Measurements from ENCODE around the gene GPD2. TPM values are rescaled to one million over a fixed set of nuclear protein-coding genes. Genes with fewer than 3 reads are reported as not detected.

GPD2 gene
- 45.8 and 82.4 TPM in 2 replicates for total RNA-seq (2014; rRNA removed; shearing (Covaris generic))

DNA sequence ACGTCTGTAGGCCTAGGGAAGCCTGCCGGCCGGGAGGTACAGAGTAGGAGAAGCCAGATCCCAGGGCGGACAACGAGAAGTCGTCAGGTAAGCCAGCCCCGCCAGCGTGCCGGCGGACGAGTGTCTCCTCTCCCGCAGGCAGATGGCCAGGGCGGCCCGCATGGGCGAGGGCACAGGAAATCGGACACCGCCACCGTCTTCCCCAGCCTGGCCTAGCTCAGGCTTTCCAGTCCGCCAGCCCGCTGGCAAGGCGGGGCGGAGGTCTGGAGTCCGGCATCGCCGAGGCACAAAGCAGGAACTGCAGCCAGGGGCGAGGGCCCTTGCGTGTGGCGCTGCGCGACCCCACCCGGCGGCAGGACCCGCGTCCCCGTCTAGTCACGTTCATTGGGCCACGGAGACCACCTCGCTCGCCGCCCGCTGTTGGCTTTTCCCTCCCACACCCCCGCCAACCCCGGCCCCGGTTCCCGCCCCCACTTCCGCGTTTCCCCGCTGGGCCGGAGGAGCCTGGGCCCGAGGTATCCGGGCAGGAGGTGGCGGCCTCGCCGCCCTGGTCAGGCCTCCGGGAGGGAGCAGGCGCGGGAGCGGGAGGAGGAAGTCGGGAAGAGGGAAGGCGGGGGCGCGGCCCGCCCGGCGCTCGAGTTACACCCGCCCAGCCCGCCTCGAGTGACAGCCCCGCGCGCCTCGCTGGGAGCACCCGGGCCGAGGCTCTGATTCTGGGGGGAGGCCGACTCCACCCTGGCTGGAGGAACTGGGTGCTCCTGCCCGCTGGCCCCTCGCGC, at the start of gene GPD2:
Gene GPD2, plus strand, starts transcription at position 662 of the 779 bp plus-strand sequence. CDS start 39,727 bp downstream, outside the sequence.
- peak; percentile 89 for DNase-seq (ENCODE audit: low read depth)

DNA sequence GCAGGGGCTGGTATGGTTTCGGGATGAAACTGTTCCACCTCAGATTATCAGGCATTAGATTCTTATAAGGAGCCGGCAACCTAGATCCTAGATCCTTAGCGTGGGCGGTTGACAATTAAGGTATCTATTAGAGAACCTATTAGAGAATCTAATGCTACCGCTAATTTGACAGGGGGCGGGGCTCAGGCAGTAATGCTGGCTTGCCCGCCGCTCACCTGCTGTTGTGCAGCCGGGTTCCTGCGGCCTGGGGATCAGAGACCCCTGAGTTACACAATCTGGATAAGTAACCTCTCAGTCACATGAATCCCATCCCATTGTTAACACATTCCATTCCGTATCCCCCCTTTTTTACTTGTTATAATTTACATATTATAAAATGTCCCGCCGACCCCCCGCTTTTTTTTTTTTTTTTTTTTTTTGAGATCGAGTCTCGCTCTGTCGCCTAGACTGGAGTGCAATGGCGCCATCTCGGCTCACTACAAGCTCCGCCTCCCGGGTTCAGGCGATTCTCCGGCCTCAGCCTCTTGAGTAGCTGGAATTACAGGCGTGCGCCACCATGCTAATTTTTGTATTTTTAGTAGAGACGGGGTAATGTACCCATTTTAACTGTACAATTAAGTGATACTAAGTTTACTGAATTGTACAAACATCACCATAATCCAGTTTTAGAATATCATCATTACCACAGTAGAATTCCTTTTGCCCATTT, 42.0 kb upstream of the GPD2 start:
- no peak for DNase-seq (ENCODE audit: low read depth)

DNA sequence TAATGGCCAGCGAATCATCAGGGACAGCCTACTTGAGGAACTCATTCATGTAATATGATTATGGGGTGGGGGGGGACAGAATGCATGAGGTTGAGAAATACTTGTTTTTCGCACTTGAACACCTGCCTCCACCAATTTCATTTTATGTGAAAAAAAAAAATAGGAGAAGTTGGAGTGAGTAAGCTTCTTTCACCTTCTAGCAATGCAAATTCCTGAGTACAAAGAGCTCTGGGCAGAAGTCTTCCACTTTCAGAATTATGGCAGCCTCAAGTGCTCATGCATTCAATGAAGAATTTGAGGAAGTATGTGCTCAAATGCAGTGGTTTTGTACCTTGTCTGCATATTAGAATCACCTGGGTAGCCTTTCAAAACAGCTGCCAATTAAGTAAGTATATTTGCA, 40.1 kb upstream of the GPD2 start:
- no peak for DNase-seq (ENCODE audit: low read depth)

DNA sequence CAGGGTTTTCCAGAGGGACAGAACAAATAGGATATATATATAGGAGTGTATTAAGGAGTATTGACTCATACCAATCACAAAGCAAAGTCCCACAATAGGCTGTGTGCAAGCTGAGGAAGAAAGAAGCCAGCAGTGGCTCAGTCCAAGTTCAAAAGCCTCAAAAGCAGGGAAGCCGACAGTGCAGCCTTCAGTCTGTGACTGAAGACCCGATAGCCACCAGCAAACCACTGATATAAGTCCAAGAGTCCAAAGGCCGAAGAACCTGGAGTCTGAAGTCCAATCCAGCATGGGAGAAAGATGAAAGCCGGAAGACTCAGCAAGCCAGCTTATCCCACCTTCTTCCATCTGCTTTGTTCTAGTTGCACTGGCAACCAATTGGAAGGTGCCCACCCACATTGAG, 39.0 kb upstream of the GPD2 start:
- no peak for DNase-seq (ENCODE audit: low read depth)

DNA sequence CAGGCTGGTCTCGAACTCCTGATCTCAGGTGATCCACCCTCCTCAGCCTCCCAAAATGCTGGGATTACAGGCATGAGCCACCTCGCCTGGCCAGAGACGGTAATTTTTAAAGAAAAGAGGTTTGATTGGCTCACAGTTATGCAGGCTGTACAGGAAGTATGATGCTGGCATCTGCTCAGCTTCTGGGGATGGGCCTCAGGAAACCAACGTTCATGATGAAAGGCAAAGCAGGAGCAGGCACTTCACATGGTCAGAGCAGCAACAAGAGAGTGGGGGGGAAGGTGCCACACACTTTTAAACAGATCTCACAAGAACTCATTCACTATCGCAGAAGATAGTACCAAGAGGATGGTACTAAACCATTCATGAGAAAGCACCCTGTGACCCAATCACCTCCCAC, 38.0 kb upstream of the GPD2 start:
- no peak for DNase-seq (ENCODE audit: low read depth)

DNA sequence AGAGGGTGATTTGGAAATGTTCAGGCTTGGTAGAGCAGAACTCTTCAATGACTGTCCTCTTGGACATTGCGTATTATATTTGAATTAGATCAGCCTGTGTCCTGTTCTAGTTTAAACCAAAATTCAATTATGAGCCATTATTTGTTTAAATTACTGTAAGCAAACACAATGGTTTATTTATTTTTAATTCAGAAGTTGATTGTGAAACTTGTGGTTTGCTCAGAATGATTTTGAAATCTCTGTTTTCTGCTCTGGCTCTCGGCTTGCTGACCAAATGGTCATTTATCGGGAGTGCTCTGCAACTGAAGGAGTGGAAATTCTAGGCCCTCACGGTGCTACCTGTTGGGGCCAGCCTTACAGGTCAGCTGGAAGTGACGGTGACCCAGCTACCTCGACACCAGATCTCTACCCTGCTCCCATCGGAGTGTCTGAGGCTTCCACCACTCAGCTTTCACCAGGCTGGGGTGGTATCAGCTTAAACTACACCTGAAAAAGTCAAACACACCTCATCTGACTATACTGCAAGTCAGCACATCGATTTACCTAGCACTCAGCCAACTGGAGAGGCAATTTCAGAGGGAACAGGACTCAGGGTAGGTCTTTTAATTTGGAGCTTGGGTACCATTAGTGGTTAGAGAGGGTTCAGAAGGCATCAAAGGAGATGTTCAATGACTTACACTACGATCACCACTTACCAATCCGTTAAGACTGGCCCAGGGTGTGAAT, 36.8 kb upstream of the GPD2 start:
- DNase-seq (ENCODE audit: low read depth) = peak; percentile 40

DNA sequence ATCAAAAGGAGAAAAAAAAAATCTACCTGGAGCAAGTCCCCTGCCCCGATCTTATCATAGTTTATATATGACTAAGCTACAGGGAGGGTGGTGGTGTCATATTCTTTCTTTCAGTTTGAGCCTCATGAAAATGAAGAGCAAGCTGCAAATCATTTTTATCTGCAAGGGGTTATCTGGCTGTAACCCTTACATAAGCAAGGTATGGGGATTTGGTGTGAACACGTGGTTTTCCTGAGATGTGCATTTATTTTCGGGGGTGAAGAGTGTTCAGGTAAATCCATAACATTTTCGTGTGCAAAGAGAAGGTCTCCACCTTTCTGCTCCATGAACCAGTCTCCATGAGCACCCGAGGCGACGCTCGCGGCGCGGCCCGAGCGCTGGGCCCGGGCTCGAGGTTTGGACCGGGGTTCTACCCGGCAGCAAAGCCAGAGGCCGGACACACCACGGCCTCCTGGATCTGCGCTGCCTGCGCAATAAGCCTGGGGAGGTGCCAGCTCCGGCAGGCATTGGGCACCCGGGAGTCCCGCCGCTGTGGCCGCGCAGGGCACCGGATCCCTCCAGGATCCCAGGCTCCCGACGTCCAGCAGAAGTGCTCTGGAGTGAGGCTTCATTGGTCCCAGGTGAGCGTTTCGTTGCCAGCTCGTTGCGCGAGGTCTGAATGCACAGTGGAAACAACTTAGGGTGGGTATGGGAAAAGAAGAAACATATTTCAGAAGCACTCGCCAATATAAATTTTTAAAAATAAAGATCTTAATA, 36.1 kb upstream of the GPD2 start:
- DNase-seq (ENCODE audit: low read depth) = peak; percentile 81

DNA sequence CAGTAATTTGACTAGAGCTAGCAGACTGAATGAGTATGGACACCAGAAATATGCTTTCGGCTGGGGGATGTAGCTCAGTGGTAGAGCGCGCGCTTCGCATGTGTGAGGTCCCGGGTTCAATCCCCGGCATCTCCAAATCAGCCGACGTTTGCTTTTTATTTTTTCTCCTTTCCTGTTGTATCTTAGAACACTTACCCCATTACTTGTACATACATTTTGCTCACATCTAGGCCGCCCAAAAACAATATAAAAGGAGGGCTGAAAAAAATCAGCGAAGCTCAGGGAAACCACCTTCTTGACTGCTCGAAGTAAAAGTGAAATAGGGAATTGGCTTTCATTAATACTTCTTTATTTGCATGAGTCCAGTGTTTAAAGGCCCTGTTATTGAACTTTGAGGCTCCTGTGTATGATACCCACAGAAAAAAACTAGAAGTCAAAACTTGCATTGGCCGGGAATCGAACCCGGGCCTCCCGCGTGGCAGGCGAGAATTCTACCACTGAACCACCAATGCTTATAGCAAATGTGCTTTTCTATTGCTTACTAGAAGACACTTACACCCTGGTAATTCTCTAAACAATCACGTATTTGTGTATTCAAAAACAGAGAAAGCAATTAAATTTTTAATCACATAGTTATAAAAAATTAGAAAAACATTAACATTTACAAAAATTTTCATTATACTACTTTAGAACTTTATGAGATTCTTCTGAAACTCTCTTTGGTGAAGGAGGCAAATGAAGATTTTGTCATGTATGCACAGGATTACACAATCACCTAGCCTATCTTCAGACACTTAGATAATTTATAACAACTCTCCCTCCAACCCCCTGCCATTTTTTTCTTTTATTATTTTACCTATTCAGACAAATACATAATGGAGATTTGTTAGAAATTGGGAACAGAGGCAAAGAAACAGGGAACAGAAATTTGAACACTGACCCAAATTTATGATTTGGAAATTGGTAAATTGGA, 35.2 kb upstream of the GPD2 start:
- peak; percentile 71 for DNase-seq (ENCODE audit: low read depth)

DNA sequence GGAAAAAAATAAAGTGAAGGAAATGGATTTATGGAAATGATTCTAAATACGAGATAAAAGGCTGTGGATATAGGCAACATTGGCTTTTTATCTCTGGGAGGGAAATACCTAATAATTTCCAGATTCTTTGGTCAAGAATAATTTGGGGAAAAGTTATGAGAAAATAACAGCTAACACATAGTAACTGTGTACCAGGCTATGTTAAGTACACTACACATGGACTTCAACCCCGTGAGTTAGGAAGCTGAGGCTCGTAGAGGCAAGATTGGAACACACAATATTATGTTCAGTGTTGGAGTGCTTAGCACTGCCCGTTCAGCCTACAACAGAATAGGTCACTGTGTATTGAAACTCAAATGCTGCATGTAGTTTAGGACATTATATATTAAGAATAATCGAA, 34.3 kb upstream of the GPD2 start:
- no peak for DNase-seq (ENCODE audit: low read depth)

DNA sequence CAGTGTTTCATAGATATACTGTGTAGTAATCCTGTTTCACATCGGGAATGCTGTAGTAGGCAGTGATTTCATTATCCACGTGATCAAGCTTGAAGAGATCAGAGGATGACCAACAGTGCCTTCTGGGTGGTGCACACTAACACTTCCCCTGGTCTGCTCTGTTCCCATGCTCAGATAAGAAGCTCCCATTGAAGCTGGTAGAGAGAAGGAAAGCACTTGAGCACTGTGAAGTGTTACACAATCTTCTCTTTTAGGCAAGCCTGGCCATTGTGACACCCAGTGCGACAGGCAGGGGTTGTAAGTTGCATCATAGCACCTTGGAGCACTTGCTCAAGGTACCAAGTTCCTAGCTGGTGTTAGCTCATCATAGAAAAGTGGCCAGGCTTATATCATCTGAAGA, 30.6 kb upstream of the GPD2 start:
- no peak for DNase-seq (ENCODE audit: low read depth)

DNA sequence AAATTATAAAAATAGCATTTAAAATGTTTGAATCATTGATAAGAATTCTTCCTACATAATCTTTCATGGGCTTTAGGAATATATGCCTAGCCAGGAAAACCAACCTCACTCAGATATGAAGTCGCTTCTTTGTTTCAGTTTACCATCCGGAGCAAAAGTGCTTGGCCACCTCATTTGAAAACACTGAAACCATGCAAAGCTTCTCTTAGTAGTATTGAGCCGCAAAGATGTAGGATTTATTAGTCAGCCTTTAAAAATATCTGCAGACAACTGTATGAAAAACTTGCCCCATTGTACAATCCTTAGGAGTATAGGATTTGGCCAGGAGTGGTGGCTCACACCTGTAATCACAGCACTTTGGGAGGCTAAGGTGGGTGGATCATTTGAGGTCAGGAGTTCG, 24.3 kb upstream of the GPD2 start:
- no peak for DNase-seq (ENCODE audit: low read depth)

DNA sequence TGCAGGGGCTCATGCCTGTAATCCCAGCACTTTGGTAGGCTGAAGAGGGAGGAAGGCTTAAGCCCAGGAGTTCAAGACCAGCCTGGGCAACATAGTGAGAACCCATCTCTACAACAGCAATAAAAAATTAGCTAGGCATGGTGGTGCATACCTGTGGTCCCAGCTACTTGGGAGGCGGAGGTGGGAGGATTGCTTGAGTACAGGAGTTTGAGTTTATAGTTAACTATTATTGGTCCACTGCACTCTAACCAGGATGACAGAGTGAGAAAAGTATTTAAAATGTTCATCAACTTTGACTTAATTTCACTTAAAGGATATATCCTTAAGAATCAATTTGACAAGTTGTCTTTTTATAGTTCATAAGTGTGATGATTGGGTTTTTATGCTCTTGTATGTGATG, 14.3 kb upstream of the GPD2 start:
- DNase-seq (ENCODE audit: low read depth) = no peak

DNA sequence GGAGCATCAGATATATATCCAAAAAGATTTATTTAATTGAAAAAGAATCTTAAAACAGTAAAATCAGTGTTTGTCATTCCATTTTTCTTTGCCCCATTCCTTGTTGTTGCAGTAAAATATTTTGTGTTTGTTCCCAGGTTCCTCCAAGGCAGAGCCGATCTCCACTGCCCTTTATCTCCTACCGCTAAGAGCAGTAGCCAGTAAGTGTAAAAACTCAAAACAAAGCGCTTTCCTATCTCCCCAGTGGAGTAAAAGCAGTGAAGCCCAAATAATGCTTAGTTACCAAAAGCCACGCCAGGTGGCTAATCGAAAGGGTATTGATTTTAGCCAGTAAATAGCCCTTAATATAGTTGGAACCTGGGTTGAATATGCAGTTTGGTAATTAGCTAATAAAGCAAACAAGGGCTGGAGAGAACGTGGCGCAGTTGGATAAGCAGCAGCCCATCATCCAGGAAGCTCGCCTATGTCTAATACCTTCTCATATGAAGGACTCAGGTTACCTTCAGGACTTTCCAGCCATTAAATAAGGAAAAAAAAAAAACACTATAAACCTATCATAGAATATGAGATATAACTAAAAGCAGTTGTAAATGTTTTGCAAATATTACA, 12.4 kb upstream of the GPD2 start:
- DNase-seq (ENCODE audit: low read depth) = no peak

DNA sequence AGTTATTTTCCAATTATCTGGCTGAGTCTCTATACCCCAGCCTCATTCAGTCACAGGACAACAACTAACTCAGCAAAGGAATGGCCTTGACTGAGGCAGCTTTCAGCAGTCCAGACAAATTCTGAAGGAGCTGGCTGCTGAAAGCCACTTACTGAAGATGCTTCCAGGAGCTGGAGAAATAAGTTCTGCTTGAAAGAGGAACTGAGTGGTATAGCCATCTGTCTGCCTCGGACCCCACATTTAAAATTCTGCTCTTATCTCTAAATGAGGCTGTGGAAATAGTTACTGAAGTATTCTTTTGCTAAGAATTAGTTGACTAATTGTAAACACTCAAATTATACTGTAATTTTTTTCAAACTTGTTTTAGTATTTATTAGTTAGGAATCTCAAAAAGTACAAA, 9.1 kb upstream of the GPD2 start:
- DNase-seq (ENCODE audit: low read depth) = no peak

DNA sequence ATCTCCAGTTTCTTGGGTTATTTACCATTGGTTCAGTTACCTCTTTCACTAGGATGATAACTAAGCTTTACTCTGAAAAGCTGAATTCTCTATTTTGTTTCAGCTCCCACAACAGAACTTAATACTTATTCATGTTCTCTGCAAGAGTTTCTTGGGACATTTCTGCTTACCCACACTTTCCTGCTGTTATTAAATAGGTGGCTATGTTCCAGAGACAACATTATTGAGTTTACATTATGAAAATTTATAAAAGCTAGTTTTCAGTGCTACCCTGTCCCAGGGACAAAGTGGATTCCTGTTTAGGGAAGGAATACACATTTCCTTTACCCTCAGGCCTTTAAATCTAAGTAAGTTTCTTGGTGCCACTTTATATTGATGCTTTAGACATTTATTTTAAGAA, 7.0 kb upstream of the GPD2 start:
- no peak for DNase-seq (ENCODE audit: low read depth)

DNA sequence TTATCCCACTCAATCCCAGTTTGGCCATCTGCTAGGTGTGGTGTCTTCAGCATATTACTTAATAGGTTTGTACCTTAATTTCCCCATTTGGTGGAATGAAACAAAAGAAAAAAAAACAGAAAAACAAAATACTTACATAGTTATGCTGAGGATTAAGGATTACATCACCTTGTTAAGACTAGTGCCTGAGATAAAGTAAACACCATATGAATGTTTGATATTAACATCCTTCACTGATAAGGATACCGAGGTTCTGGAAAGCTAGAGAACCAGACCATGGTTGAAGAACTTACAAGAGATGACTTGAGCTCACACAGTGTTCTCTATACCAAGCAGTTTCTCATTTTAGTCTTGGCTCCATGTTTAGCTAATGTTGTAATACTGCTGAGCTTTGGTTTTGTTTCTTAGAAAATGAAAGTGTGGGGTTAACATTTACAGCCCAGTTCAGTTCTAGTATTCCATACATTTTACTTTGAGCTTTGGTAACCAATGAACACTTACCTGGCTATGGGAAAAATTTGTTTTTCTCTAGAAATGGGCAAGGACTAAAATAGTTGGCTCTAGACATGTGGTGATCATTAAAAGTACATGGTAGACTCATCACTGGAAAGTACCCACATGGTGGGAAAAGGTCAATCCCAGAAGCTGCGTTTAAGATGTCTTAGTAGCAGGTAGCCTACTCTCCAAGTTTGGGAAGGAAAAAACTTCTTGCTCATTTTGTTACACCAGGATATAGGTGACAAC, 5.8 kb upstream of the GPD2 start:
- peak; percentile 14 for DNase-seq (ENCODE audit: low read depth)

DNA sequence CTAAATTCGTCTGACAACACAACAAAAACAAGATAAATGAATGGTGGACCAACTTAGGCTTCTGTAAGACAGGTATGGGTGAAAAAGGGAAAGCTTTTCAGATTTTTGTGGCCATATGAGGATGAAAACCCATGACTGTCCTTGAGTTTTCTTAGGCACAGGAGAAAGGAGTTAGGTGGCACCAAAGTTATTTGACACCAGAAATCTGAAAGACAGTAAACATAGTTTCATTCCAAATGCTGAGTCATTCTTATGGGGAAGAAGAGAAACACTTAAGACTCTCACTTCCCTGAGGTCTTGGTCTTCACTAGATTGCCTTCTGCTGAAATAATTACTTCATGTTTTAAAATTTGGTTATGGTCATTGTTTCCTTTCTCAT, 5.2 kb upstream of the GPD2 start:
- DNase-seq (ENCODE audit: low read depth) = peak; percentile 81

DNA sequence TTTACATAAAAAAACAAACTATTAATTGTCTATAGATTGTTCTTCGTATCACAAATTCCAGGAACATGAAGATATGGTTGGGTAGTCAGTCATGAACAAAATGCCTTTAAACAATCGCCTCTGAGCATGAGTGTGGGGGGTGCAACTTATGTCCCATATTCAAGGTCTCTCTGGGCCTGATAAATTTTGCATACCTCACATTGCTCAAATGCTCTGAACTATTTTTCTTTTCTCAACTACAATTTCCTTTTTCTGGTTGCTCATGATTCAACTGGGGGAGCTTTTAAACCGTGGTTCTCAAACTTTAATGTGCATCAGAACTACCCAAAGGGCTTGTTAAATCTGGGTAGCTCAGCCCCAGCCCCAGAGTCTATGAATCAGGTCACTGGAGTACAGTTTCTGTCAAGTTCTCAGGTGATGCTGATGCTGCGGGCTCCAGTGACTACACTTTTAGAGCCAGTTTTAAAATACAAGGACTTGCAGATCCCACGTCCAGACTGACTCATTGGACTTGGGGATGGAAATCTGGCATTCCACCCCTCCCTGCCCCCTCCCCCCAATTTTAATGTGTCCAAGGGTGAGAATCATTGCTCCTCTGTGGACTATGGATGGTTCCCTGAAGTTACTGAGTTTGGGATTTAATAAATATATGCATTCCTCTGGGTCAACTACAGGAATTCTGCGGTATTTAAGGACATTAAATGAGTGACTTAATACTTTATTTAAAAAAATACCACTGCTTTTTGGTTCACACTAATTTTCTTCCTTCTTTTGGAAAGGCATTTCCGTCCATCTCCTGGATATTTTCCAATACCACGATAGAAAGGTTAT, 1.5 kb upstream of the GPD2 start:
- peak; percentile 67 for DNase-seq (ENCODE audit: low read depth)

DNA sequence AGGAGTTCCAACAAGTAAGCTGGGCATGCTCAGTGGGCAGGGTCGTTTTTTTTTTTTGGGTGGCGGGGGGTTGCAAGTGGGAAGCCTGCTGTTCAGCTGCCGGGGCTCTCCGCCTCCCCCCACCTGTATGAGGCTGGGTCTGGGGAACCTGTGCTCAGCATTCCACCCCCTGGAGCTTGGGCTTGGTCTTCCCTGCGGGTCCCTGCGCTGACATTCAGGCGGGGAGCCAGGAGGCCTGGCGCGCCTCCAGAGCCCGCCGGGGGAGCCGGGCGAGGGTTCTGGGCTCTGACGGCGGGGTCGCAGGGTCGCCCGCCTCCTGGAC, 822 bp upstream of the GPD2 start:
- no peak for DNase-seq (ENCODE audit: low read depth)
